H1 (cell line): Measurements from ENCODE around the gene UBA5. TPM values are rescaled to one million over a fixed set of nuclear protein-coding genes. Genes with fewer than 3 reads are reported as not detected.

Source experiments
- ATF2 ChIP-seq: IDR thresholded peaks from 2 replicates; pipeline ENCODE4 v1.6.1; 2012; ENCODE audit warnings: low read length, inconsistent platforms
- CHD7 ChIP-seq: fragments of 300-600 bp; sonication (generic); IDR thresholded peaks from 2 replicates; pipeline ENCODE4 v1.7.1; 2012; ENCODE audit warnings: low read length, moderate library complexity, mild to moderate bottlenecking, inconsistent platforms; ENCODE audit not compliant: insufficient replicate concordance
- POLR2AphosphoS5 ChIP-seq: IDR thresholded peaks from 2 replicates; pipeline ENCODE4 v1.6.1; 2011; ENCODE audit warnings: low read depth, low read length
- RFX5 ChIP-seq: IDR thresholded peaks from 2 replicates; pipeline ENCODE4 v1.6.1; 2011; ENCODE audit warnings: low read depth, low read length, improper control_type of control experiment, borderline replicate concordance
- SP4 ChIP-seq: IDR thresholded peaks from 2 replicates; pipeline ENCODE4 v1.6.1; 2012; ENCODE audit warnings: low read length, inconsistent platforms
- TAF1 ChIP-seq: IDR thresholded peaks from 2 replicates; pipeline ENCODE4 v1.6.1; 2011; ENCODE audit warnings: mild to moderate bottlenecking, low read depth, low read length
- TAF7 ChIP-seq: optimal IDR thresholded peaks from 2 replicates; pipeline ENCODE3; 2011; ENCODE audit warnings: low read depth, mild to moderate bottlenecking, inconsistent platforms, low read length, moderate library complexity, borderline replicate concordance
- TEAD4 ChIP-seq: IDR thresholded peaks from 2 replicates; pipeline ENCODE4 v1.6.1; 2012; ENCODE audit warnings: low read depth, low read length, inconsistent platforms, mixed read lengths
- polyA plus RNA-seq, 7 experiments: library from polyadenylated mRNA; depleted of rRNA in 3 of 7; stranded (reverse) in 5 of 7; unstranded in 2 of 7; fragments of >200 nt in 5 of 7; fragments of 200-250 nt in 2 of 7; gene quantifications; 1 replicate in 5 of 7; 2 replicates in 1 of 7; 4 replicates in 1 of 7; pipeline versions ENCODE4 v1.2.1 to v1.2.3, GENCODE V29; 2011 to 2013; ENCODE audit warnings: missing spikeins in 2 of 7, mixed read lengths in 2 of 7
- total RNA-seq: library from RNA; stranded (reverse); fragmentation: NEBNext Ultra II Directional; extraction: Animal tissue kit (Norgen Biotek cat#: 25700); gene quantifications from 2 replicates; pipeline ENCODE4 v1.2.1, GENCODE V29; 2021

Gene UBA5
- total and polyA plus RNA-seq, 2 of the 8 experiments (the other 6 are each of a cell fraction or from before 2014, with no cell fraction given), result 11.0 to 28.0 TPM

GRCh38 chr3:132630612-132631011 is 29.5 kb upstream of the UBA5 start (continued):
- TF ChIP-seq CHD7 (no peak), TAF7 (no peak), ATF2 (no peak), POLR2AphosphoS5 (no peak), TEAD4 (no peak), SP4 (no peak), TAF1 (no peak), RFX5 (no peak)
